Activated naive CD8-positive, alpha-beta T cell treated with anti-CD3 and anti-CD28 coated beads, Interleukin-2, amount 50 U/mL, for 16 hours (primary cell): ENCODE data around the gene COL28A1.
"Not testable (repeated sequence)": the region's sequence is repeated elsewhere in the genome, so short reads cannot be mapped to it uniquely, and the experiment has no call there.

Source experiments
- DNase-seq: peaks from one replicate; pipeline ENCODE4 v3.0.0-alpha.2; 2020; ENCODE audit warnings: low read depth, low spot score

COL28A1 gene

DNA sequence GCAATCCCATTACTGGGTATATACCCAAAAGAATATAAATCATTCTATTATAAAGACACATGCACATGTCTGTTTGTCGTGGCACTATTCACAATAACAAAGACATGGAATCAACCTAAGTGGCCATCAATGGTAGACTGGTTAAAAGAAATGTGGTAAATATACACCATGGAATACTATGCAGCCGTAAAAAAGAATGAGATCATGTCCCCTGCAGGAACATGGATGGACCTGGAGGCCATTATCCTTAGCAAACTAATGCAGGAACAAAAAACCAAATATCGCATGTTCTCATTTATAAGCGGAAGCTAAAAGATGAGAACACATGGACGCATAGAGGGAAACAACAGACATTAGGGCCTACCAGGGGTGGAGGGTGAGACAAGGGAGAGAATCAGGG, 25.9 kb upstream of the COL28A1 start:
- not testable (repeated sequence) for DNase-seq

DNA sequence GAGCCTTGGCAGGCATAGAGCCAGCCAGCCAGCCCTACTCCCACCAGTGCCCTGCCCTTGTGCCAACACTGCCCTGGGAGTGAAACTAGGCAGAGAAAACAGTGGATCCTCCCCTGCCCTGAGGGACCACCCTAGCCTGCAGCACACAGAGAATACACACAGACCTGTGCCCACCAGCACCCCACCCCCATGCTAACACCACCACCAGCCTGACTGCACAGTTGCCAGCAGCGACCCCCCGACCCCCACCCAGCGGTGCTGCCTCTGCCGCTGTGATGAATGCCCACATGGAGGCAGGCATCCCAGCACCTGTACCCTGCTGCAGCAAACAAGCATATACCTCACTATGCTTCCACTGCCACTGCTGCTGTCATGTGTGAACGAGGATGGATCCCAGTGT, 21.6 kb upstream of the COL28A1 start:
- DNase-seq, result no peak

DNA sequence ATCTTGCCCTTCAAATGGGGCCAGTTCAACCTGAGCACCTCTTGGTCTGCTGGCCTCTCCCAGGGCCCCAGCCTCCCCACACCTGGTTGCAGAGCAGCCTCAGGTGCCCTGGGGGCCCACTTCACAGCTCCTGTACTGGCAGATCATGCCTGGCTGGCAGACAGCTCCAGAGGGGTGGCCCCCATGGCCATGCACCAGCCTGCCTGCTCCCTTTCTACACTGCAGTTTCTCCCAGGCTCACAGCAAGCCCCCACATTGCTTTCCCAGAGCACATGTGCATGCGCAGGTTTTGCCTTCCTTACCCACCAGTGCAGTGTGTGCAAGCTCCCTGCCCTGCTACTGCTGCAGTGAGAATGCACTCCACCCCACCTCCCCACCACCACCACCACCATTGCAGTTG, 21.2 kb upstream of the COL28A1 start:
- DNase-seq, result no peak

DNA sequence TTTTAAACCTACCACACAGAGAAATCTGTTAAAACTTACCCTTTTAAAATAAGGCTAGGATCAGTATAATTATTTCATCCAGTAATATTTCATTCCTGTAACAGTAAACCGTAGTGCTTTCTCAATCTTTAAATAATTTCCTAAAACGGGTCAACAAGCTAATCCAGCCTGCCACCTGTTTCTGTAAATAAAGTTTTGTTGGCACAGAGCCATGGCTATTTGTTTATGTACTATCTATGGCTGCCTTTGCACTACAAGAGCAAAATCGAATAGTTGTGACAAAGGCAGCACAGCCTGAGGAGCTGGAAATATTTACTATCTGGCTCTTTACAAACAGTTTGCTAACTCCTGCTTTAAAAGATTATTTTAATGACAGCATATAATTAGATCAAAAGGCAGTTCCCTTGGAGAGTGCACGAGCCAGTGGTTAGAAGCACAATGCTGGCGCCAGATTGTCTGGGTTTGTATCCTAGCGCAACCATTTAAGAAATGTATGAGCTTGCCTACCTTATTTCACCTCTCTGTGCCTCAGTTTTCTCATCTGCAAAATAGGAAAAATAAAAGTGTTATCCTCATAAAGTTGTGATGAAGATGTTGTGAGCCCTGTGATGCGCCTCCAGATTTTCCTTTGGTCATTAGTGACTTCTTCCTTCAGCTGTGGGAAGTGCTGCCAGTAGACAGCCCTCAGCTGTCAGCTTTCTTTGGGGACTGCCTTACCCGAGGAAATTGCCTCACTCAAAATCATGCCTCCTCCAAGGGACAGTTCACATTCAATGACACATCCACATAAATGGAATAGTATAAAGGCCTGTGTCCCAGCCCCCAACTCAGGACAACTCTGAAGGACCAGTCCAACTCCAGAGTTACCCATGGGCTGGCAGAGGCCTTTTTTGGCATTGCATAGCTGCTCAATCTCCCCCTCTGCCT, 19.2 kb upstream of the COL28A1 start:
- DNase-seq, result no peak

DNA sequence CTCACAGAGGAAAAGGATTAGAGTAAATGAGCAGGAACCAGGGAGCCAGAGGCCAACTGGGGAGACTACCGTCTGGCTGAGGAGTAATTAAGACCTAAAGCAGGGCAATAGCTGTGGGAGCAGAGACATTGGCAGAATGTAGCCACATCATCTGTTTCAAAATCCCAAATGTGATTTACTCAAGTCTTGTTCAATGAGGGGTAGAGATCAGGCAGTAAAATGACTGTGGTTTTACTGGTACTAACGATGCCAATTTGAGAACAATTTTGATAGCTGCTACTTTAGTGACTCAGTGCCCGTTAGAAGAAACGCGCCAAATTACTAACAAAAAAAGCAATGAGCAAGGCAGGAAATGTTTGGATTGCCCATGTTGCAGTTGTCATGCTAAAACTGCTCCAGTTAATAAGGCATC, 18.4 kb upstream of the COL28A1 start:
- no peak for DNase-seq

DNA sequence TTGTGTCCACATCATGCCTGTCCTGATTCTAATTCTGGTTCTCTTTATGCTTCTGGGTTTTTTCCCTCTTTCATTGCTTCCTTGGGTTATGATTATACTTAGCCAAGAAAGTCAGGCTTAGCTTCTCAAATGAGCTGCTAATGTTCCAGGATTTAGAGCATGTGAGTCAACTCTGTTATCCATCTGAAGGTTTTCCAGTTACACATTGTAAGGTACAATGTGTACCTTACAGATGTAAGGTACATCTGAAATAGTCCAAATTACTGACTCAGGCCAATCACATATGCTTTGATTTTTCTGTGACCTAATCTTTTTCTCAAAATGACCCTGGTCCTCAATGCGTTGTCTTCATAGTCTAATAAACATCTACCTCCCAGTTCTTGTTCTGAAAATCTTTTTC, 17.7 kb upstream of the COL28A1 start:
- DNase-seq, result no peak

DNA sequence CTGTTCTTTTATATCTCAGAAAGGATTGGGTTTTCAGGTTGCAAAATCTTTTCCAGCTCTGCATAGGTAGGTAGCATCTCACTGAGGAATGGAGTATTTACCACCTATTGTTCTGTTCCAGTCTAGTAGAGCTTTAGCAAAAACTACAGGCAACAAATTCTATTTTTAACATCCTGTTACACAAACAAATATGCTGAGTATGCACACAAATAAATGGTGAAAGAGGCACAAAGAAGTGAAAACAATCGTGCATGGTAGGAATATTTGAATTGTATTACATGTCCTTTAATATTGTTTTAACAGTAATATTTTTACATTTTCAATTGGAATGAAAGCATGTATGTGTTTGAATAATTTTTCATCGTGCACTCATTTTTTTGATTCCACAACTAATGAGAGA, 16.5 kb upstream of the COL28A1 start:
- no peak for DNase-seq

DNA sequence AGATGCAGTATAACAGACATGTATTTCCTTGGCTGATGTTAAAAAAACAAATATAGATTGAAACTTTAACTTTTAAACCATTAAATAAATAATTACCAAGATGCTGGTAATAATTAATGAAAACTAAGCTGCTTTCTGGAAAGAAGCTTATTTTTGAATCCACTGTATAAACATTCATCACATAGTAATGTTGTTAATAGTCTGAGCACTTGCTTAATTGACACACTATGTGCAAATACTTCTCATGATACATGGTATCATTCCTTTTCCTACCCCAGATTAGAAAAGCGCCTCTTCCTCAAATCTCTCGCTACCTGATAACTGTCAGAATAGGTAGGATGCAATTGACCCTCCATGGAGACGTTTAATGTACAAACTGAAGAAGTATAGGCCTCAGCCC, 15.0 kb upstream of the COL28A1 start:
- no peak for DNase-seq

DNA sequence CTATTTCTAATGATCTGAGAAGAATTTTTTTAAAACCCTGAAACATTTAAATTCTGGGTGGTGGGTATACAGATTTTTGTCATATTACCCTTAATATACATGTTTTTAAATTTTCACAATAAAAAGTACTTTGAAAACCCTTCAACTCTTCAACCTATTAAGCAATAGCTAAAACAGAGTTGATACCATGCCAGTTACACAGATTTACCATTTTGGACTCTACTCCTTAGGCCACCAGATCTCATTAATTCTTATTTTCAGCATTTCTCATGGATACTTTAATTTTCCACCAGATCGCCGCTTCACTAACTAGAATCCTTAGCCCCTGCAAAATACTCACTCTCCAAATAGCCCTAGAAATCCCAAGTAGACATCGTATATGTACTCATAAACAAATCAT, 12.7 kb upstream of the COL28A1 start:
- no peak for DNase-seq

DNA sequence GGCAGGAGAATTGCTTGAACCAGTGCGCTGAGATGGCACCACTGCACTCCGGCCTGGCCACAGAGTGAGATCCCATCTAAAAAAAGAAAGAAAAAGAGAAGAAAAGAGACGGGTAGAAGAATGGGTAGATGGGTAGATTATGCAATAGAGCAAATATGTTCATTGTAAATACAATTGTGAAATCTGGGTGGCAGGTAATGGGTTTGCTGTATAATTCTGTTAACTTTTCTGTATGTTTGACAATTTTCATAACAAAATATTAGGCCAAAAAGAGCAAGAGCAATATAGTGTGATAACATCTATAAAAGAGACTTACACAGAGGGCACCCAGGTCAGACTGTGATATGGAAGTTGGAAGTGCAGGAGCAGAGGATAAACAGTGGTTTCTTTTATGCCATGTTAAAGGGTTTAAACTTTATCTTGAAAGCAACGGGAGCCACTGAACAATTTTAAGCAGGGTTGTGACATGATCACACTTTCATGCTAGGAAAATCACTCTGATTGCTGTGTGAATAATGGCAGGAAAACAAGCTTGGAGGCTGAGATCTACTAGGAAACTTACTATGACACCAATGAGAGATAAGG, 6.7 kb upstream of the COL28A1 start:
- DNase-seq, result no peak

DNA sequence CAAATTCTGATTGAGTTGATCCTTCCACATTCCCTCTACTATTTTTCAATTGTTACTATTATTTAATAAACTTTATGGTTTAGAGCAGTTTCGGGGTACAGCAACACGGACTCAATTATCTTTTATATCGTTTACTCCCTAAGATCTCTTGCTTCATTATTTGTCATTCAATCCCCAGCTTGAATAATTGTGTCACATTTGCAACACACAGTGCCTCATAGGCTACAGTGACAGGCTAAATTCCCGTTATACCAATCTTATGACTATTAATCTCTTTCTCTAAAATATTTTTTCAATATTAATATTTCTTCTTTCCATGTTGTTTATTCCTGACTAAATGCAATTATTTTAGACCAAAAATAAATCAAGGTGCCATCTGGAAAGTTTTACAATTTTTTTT, 4.0 kb upstream of the COL28A1 start:
- no peak for DNase-seq

DNA sequence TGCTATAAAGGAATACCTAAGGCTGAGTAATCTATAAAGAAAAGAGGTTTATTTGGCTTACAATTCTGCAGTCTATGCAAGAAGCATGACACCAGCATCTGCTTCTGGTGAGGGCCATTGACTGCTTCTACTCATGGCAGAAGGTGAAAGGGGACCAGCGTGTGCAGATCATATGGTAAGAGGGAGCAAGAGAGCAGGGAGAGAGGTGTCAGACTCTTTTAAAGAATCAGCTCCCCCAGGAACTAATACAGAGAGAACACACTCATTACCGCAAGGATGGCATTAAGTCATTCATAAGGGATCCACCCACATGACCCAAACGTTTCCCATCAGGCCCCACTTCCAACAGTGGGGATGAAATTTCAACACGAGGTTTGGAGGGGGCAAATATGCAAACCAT, 3.5 kb upstream of the COL28A1 start:
- no peak for DNase-seq

DNA sequence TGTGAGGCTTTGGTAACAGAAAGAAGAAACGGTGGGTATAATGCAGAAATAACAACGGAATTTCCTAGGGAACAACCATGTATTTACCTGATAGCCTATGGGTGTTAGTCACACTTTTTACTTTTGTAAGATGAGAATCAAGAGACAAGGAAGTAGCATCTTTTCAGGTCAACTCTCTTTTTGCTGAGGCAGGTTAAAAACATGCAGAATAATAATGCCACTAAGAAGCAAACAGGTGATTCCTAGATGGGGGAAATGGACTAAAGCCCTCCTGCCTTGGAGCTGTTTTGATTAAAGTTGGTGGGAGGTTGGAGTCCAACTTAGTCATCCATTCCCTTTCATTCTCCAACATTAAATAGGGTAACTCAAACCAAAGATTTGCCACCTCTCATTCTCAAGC, 2.0 kb upstream of the COL28A1 start:
- no peak for DNase-seq

DNA sequence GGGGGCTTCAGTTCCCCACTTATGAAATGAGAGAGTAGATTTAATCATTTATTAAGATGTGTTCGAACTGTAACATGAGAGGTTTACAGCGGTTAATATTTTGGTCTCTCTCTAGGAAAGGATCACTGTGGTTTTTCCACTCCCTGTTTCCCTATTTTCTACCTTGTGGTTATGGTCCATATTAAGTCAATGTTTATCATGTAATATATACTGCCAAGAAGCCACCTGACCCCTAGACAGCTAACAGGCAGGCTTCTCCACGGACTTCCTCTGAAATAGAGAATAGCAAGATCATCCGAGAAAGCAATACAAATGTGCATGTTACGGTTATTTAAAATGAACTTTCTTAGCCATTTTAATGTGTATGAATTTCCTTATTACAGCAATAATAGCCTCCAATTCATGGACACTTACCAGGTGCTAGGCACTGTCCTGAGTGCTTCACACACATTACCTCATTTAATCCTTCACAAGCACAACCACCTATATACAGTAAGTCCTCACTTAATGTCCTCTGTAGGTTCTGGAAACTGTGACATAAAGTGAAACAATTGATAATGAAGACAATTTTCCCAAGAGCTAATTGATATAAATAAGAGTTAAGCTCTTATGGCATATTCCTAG, 835 bp upstream of the COL28A1 start:
- no peak for DNase-seq

DNA sequence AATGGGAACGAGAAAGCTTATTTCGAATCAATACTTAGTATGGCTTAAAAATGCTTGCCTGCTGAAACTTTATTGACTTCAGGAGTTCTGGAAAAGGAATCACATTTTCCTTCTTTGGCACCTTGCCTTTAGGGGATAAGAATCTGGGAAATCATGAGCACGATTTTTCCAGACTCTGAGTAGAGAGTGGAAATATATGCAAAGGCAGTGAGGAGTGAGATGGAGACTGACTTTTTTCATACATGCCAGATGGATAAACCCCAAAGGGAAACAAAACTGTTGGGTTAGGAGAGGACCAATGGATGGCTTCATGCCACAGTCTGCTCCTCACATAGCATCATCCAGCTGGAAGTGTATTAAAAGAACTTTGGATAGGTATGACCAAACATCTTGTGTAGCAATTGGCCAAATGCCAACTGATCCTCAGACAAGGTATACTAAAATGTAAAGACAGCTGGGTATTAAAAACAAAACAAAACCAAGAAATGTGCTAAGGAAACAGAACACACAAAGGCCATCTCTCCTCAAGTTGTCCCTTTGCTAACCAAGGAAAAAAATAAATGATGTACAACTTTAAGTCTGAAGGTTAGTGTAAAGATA, 1.7 kb downstream of the COL28A1 start:
- no peak for DNase-seq

DNA sequence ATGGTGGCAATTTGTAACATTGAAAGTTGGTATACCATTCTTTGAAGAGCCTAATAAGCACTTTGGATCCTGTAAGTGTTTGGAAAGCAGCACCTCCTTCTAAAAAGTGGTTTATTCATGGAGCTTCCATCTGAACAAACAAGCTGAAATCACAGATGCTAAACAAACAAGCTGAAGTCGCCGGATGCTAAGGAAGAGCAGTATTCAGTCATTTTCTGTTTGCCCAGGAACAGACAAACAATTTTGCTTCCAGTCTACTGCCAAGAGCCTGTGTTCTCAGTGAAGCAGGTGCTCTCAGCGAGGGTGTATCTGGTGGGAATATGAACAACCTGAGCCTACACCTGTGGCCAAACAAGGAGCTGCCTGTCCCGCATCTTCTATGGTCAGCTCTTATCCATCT, 6.3 kb downstream of the COL28A1 start:
- no peak for DNase-seq

DNA sequence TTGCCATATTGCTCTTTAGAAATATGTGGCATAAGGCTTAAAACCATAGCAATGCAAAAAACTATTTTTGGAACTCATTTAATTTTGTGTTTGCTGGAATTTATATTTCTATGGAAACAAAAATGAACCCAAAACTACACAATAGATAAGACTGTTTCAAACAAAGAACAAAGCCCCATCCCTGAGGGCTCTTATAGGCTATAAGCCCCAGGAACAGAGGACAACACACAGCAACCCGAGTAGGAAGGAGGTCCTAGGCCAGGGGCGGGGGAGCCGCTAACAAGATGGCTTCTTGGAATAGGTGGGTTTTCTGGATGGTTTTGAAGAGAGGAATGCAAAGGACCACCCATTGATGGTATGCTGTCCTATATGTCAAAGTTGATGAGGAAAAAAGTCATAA, 8.6 kb downstream of the COL28A1 start:
- no peak for DNase-seq

DNA sequence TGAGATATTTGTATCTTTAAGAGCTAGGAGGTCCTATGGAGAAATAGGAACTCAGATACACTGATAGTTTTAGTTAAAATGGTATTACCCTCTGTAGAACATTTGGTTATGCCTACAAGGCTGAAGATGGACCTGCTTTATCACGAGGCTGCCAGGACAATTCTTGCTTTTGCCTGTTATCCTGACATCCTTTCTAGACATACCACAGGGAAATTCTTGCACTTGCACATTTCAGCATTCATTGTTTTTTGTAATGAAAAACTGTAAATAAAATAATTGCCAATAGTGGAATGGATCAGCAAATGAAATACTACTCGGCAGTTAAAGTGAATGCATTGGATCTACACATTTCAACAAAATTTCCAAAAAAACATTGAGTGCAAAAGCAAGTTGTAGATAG, 9.7 kb downstream of the COL28A1 start:
- no peak for DNase-seq

DNA sequence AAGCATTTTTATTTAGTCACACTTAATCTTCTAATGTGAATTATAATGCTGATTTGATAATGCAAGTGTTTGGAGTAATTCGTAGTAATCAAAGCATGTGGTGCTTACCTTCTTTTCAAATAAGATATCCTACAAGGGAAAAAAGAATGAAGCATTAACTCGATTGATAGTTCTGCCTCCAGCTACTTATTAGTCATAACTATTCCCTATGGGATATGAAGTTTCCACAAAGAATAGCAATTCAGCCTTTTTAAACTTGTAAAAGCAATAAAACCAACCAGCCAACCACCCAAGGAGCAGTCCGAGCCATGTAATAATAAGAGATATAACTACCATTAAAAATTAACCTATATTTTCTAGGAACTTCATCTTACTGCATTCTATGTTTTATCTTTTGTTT, 11.6 kb downstream of the COL28A1 start:
- no peak for DNase-seq

DNA sequence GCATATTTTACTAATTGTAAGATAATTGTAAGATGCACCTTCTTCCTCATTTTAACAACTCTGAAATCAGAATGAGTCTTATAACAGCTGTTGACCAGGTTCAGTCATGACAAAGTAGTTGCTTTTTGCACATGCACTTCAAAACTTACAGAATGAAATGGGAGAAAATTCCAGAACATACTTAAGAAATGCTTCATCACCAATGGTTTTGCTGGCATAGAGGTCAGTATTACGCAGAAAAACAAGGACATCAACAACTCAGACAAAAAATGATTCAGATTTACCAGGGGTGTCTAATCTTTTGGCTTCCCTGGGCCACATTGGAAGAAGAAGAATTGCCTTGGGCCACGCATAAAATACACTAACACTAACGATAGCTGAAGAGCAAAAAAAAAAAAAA, 13.3 kb downstream of the COL28A1 start:
- DNase-seq, result no peak

DNA sequence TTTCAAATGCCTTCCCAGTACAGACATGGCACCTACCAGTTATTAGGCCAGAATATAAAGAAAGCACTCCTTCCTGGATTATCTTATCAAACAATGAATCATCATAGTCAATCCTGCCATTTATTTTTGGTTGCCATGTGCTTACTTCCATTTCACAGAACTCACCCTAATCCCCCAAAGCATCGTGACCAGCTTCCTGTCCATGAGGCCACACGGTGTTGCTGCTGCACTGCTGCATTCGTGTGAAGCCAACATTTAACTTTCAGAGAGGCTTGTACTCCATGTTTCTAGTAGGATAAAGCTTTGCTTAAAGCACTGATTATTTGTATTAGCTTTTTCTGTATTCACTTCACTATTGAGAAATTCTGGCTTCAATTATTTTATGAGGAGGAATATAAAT, 14.4 kb downstream of the COL28A1 start:
- DNase-seq, result no peak

DNA sequence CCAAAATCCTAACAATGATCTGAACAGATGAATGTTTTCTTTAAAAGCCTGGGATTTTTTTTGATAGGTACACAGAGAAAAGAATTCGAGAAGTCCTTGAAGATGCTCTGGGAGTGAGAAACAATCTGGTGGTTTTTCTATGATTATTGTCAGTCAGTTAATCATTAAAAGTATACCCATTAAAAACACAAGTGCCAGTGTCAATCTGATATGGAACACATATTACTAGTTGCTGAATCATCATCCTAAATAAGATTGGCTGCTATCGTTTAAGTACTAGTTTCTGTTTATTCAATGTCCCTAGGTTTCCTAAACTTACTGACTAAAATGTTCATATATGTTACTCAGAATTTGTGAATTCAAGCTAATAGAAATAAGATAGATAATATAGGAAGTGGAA, 16.1 kb downstream of the COL28A1 start:
- DNase-seq, result no peak

DNA sequence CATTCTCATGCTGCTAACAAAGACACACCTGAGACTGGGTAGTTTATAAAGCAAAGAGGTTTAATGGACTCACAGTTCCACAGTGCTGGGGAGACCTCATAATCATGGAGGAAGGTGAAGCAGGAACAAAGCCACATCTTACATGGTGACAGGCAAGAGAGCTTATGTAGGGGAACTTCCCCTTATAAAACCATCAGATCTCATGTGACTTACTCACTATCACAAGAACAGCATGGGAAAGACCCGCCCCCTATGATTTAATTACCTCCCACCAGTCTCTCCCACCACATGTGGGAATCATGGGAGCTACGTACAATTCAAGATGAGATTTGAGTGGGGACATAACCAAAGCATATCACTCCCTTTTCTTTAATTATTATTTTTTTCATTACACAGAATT, 16.6 kb downstream of the COL28A1 start:
- DNase-seq, result no peak
